Measurements from ENCODE around the gene SSH3. TPM values are rescaled to one million over a fixed set of nuclear protein-coding genes. Genes with fewer than 3 reads are reported as not detected.

Gene SSH3, protein sequence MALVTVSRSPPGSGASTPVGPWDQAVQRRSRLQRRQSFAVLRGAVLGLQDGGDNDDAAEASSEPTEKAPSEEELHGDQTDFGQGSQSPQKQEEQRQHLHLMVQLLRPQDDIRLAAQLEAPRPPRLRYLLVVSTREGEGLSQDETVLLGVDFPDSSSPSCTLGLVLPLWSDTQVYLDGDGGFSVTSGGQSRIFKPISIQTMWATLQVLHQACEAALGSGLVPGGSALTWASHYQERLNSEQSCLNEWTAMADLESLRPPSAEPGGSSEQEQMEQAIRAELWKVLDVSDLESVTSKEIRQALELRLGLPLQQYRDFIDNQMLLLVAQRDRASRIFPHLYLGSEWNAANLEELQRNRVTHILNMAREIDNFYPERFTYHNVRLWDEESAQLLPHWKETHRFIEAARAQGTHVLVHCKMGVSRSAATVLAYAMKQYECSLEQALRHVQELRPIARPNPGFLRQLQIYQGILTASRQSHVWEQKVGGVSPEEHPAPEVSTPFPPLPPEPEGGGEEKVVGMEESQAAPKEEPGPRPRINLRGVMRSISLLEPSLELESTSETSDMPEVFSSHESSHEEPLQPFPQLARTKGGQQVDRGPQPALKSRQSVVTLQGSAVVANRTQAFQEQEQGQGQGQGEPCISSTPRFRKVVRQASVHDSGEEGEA
- total RNA-seq, result 36.4 TPM
- long read RNA-seq, transcript SSH3-210 (14 exons, 2,587 nt), result minor isoform, 5 of 53 reads
- long read RNA-seq, transcript SSH3-201 (14 exons, 2,871 nt), result major isoform, 18 of 53 reads
- long read RNA-seq, partial matches to known transcripts, result 6 of 53 reads
- long read RNA-seq, other reads (novel, unspliced or antisense), result 24 of 53 reads

DNA sequence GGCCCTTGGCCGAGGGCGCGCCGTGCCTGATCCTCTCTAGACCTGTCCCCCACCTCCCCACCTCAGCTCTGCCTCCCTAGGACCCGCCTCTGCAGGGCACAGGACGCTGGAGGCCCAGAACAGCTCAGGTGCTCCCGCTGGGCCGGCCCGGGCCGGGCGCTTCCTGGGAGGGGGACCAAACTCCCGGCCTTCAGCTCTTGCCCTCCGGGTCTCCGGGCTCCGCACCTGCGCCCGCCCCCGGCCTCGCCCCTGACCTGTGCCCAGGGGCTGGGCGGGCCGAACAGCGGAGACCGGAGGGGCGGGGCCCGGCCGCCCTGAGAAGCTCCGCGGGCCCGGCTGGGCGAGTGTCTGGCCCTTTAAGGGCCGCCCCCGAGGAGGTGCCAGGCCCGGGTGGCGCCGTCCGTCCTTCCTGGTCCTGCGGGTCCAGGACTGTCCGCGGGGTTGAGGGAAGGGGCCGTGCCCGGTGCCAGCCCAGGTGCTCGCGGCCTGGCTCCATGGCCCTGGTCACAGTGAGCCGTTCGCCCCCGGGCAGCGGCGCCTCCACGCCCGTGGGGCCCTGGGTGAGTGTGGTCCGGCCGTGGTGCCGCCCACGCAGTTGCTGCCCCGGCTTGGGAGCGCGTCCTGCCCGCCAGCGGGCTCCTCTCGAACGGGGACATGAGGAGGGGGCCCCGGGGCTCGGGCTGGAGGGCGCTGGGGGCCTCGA, at the start of gene SSH3:
SSH3 (plus strand) TSS at position 399 of the 703 bp plus-strand sequence; CDS start at position 495, 96 bp downstream.
- Histone ChIP-seq H3K36me3 (peaks cover 41% of the 10 kb centered on the region), H3K4me1 (peaks cover 25% of the 10 kb centered on the region), H3K27me3 (no peaks in the 10 kb centered on the region), H3K27ac (peak within 1 kb of the TSS; percentile 86), H3K4me3 (peak within 1 kb of the TSS; percentile 99), H3K9me3 (no peaks in the 10 kb centered on the region)
- ATAC-seq (peak; percentile 94), DNase-seq (peak; percentile 94)
- TF ChIP-seq, protein P1, sequence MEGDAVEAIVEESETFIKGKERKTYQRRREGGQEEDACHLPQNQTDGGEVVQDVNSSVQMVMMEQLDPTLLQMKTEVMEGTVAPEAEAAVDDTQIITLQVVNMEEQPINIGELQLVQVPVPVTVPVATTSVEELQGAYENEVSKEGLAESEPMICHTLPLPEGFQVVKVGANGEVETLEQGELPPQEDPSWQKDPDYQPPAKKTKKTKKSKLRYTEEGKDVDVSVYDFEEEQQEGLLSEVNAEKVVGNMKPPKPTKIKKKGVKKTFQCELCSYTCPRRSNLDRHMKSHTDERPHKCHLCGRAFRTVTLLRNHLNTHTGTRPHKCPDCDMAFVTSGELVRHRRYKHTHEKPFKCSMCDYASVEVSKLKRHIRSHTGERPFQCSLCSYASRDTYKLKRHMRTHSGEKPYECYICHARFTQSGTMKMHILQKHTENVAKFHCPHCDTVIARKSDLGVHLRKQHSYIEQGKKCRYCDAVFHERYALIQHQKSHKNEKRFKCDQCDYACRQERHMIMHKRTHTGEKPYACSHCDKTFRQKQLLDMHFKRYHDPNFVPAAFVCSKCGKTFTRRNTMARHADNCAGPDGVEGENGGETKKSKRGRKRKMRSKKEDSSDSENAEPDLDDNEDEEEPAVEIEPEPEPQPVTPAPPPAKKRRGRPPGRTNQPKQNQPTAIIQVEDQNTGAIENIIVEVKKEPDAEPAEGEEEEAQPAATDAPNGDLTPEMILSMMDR (IDR thresholded peaks at IDR 0.05), result no peak
- intact Hi-C loops (cut with DNase I), result no loop called here

DNA sequence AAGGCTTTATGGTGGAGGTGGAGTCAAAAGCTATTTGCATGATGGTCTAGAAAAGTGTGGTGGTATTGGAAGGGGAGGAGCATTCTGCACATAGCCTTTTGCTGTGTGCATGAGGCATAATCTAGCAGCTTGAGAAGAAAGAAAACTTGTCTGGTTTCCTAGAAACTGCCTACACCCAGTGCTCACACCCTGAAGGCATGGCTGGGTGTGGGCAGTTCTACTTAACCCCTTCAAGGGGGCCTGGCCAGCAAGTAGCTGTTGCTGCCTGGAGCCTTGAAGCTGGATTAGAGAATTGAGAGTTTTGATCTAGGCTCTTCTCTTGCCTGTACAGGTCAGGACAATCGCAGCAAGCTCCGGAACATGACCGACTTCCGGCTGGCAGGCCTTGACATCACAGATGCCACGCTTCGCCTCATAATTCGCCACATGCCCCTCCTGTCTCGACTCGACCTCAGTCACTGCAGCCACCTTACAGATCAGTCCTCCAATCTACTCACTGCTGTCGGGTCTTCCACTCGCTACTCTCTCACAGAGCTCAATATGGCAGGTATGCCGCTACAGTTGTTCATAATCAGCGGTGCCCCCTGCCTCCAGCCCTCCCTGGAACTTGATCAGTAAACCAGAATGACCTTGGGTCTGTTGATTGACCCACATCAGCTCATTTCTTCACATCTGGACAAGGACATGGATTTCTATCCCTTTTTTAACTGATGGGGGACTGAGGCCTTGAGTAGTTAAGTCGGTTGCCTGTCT, 49.3 kb upstream of the SSH3 start:
- TF ChIP-seq, protein P1 (IDR thresholded peaks at IDR 0.05), result no peak
- Histone ChIP-seq H3K27me3 (no peaks in the 10 kb centered on the region), H3K4me3 (no peak overlapping the region), H3K36me3 (peaks cover 82% of the 10 kb centered on the region), H3K4me1 (peaks cover 14% of the 10 kb centered on the region), H3K9me3 (no peaks in the 10 kb centered on the region), H3K27ac (no peak overlapping the region)
- DNase-seq (no peak), ATAC-seq (no peak)
- intact Hi-C loops (cut with DNase I), result no loop called here

DNA sequence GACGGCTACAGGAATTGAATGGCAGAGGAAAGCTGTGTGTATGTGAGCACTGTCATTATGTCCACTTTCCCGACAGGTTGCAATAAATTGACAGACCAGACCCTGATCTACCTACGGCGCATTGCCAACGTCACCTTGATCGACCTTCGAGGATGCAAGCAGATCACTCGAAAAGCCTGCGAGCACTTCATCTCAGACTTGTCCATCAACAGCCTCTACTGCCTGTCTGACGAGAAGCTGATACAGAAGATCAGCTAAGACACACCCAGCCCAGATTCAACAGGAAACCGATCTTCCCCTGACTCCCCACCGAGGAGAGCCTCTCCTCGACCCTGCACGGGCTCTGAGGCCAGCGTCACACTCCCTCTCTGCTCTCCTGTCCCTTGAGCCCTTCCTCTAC, 48.5 kb upstream of the SSH3 start:
- H3K4me3 ChIP-seq, result no peak overlapping the region
- no peaks in the 10 kb centered on the region for H3K9me3 ChIP-seq
- no peak overlapping the region for H3K27ac ChIP-seq
- intact Hi-C loops (cut with DNase I), result no loop called here
- H3K4me1 ChIP-seq, result peaks cover 14% of the 10 kb centered on the region
- H3K27me3 ChIP-seq, result no peaks in the 10 kb centered on the region
- peaks cover 74% of the 10 kb centered on the region for H3K36me3 ChIP-seq
- no peak for ATAC-seq
- DNase-seq, result no peak
- TF ChIP-seq, protein P1 (IDR thresholded peaks at IDR 0.05), result no peak

DNA sequence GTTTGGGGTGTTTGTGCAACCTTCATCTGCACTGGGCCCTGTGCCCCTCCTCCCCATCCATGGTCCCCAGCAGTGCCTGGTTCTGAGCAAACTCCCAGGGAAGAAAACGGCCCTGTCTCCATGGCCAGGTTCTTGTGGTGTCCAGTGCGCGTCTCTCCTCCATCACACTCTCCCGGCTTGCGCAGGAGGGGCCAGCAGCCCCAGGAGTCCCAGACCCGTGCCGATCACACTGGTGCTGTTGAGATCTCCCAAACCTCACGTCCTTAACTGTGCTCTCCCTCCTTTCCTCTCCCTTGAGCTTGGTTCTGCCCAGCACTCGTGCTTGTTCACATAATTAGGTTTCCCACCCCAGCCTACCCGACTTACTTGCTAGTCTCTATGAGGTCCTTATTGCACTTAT, 48.0 kb upstream of the SSH3 start:
- ATAC-seq, result no peak
- Histone ChIP-seq H3K36me3 (peaks cover 69% of the 10 kb centered on the region), H3K27me3 (no peaks in the 10 kb centered on the region), H3K27ac (no peak overlapping the region), H3K9me3 (no peaks in the 10 kb centered on the region), H3K4me1 (peaks cover 14% of the 10 kb centered on the region), H3K4me3 (no peak overlapping the region)
- intact Hi-C loops (cut with DNase I), result no loop called here
- no peak for DNase-seq
- TF ChIP-seq, protein P1 (IDR thresholded peaks at IDR 0.05), result no peak

DNA sequence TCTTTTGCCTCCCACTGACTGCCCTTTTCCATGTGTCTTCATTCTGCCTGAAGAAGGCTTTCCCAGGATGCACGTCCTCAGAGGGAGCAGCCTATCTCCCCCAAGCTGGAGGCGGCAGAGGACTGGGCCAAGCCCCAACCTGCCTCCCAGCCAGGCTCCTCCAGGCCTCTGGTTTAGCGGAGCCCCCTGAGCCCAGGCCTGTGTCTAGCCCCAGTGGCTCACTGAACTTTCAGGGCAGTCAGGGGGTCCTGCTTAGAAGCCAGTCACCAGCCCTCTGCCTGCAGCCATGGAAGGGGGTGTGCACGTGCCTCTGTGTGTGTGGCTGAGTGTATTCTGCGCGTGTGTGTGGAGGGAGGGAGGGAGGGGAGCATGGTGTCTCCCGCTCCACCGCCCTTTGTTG, 47.5 kb upstream of the SSH3 start:
- no peak overlapping the region for H3K4me3 ChIP-seq
- DNase-seq (no peak), ATAC-seq (no peak)
- H3K27ac ChIP-seq, result no peak overlapping the region
- TF ChIP-seq, protein P1 (IDR thresholded peaks at IDR 0.05), result no peak
- H3K27me3 ChIP-seq, result no peaks in the 10 kb centered on the region
- no peaks in the 10 kb centered on the region for H3K9me3 ChIP-seq
- peaks cover 64% of the 10 kb centered on the region for H3K36me3 ChIP-seq
- intact Hi-C loops (cut with DNase I), result no loop called here
- H3K4me1 ChIP-seq, result peaks cover 15% of the 10 kb centered on the region

All from upper lobe of right lung (tissue), 1 donor.